SK-N-MC (cell line): Measurements from ENCODE around the gene FUBP3.

ENCODE experiments used
- EZH2 ChIP-seq: fragments of 200-600 bp; sonication (generic); IDR thresholded peaks from one replicate; pipeline ENCODE4 v1.6.1; 2017; ENCODE audit warnings: antibody characterized with exemption
- POLR2AphosphoS5 ChIP-seq: IDR thresholded peaks from 2 replicates; pipeline ENCODE4 v1.6.1; 2012; ENCODE audit warnings: mild to moderate bottlenecking, low read depth, low read length, borderline replicate concordance

DNA sequence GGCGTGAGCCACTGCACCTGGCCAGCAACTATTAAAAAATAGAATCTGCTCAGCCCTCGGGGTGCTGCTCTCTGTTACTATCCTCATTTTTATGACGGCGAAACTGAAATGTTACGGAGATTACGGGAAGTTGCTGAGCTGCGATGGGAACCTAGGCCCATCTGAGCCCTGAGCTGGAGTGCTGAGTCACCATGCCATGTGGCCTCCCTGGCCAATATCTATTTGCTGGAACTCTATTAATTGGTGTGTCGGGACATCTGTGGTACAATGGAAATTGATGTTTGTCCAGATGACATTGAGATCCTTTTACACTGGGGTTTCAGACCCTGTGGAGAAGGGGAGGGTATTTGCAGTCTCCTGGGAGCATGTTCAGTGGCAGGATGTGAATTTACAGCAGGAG, 93.1 kb downstream of the FUBP3 start:
- TF ChIP-seq POLR2AphosphoS5 (no peak), EZH2 (no peak)
